Testis (tissue), 3 donors: ENCODE results near the gene AIFM1. TPM values are rescaled to one million over a fixed set of nuclear protein-coding genes. Genes with fewer than 3 reads are reported as not detected.

Source experiments
- DNase-seq: peaks from one replicate; pipeline ENCODE4 v3.0.0-alpha.2; 2019
- H3K27ac ChIP-seq, 2 donors: fragments of 200-600 bp; sonication (generic); one replicate each; pipeline ENCODE4 v1.5.1; 2019
- H3K27me3 ChIP-seq: fragments of 200-600 bp; sonication (generic); one replicate; pipeline ENCODE4 v1.5.1; 2019
- H3K36me3 ChIP-seq: fragments of 200-600 bp; sonication (generic); one replicate; pipeline ENCODE4 v1.5.1; 2017; ENCODE audit warnings: low read depth; ENCODE audit errors: missing control alignments
- H3K4me1 ChIP-seq: fragments of 200-600 bp; sonication (generic); one replicate; pipeline ENCODE4 v1.5.1; 2019
- H3K4me3 ChIP-seq, 2 donors: fragments of 200-600 bp; sonication (generic); one replicate each; pipeline ENCODE4 v1.5.1; 2017 to 2019
- H3K9me3 ChIP-seq: fragments of 200-600 bp; sonication (generic); one replicate; pipeline ENCODE4 v1.5.1; 2017
- CTCF ChIP-seq, 3 experiments: fragments of 450-650 bp in 2 of 3; fragments of 200-600 bp in 1 of 3; sonication (generic) in 1 of 3; IDR thresholded peaks; one replicate each; pipeline ENCODE4 v1.5.1; 2016 to 2019; ENCODE audit warnings: antibody characterized with exemption in 3 of 3, mild to moderate bottlenecking in 2 of 3, moderate library complexity in 1 of 3
- POLR2A ChIP-seq: fragments of 450-650 bp; IDR thresholded peaks from one replicate; pipeline ENCODE4 v1.6.1; 2017; ENCODE audit warnings: antibody characterized with exemption, mild to moderate bottlenecking, moderate library complexity
- WGBS, 2 donors: methylation state at CpG; one replicate each; pipeline ENCODE4 v1.1.5; 2018; 5-methylcytosine and 5-hydroxymethylcytosine counted together
- intact Hi-C: fragments of 100-400 bp; cut with DNase I; formaldehyde crosslinking; loops from one replicate; pipeline ENCODE4 v1.15.1; 2023; ENCODE audit warnings: low total_unique reads
- polyA plus RNA-seq: library from polyadenylated mRNA; stranded (reverse); fragments of 350-450 nt; fragmentation: Illumina TruSeq; extraction: RNeasy Lipid Tissue Mini Kit (QIAGEN cat#74804); gene quantifications from one replicate; pipeline ENCODE4 v1.2.3, GENCODE V29; 2014; ENCODE audit warnings: low read depth, low replicate concordance; ENCODE audit not compliant: insufficient read depth
- total RNA-seq, 2 donors: library from RNA; depleted of rRNA; stranded (reverse); fragments of >200 nt; gene quantifications; one replicate each; pipeline ENCODE4 v1.2.3, GENCODE V29; 2016

Gene AIFM1
- total and polyA plus RNA-seq, 3 donors from 2014 or later = 55.1 to 70.1 (median 67.1) TPM

GRCh38 chrX:130158311-130158710 lies 7.3 kb downstream of the AIFM1 start:
- Histone ChIP-seq H3K27ac (no peak overlapping the region), H3K4me3 (no peak overlapping the region), H3K27me3 (no peaks in the 10 kb centered on the region), H3K4me1 (no peaks in the 10 kb centered on the region), H3K9me3 (no peaks in the 10 kb centered on the region), H3K36me3 (no peaks in the 10 kb centered on the region)
- 73 to 74% methylated on average over 1 to 2 of the region's 2 CpGs for WGBS, 2 donors
- intact Hi-C loops = no loop called here
- no peak for DNase-seq
- TF ChIP-seq CTCF (IDR thresholded peaks at IDR 0.05) = no peak
- TF ChIP-seq POLR2A = no peak

GRCh38 chrX:130155564-130155963 lies 10.1 kb downstream of the AIFM1 start:
- intact Hi-C loops = no loop called here
- Histone ChIP-seq H3K4me1 (no peaks in the 10 kb centered on the region), H3K27ac (no peak overlapping the region), H3K27me3 (no peaks in the 10 kb centered on the region), H3K36me3 (no peaks in the 10 kb centered on the region), H3K4me3 (no peak overlapping the region), H3K9me3 (no peaks in the 10 kb centered on the region)
- 64 to 69% methylated on average over 2 of the region's 2 CpGs for WGBS, 2 donors
- TF ChIP-seq POLR2A (no peak), CTCF (IDR thresholded peaks at IDR 0.05) (no peak)
- DNase-seq = no peak

GRCh38 chrX:130147631-130148030 lies 18.0 kb downstream of the AIFM1 start:
- Histone ChIP-seq H3K9me3 (no peaks in the 10 kb centered on the region), H3K36me3 (no peaks in the 10 kb centered on the region), H3K27ac (no peak overlapping the region), H3K4me3 (no peak overlapping the region), H3K4me1 (no peaks in the 10 kb centered on the region), H3K27me3 (no peaks in the 10 kb centered on the region)
- DNase-seq = no peak
- 74 to 91% methylated on average over 3 to 5 of the region's 5 CpGs for WGBS, 2 donors
- TF ChIP-seq CTCF (IDR thresholded peaks at IDR 0.05) = no peak
- TF ChIP-seq POLR2A = no peak
- intact Hi-C loops = no loop called here

- intact Hi-C loops = no loop called here
- 96 to 100% methylated on average over 3 to 4 of the region's 4 CpGs for WGBS, 2 donors
Observed at GRCh38 chrX:130145123-130145522, 20.5 kb downstream of the AIFM1 start.

More at GRCh38 chrX:130145123-130145522, 20.5 kb downstream of the AIFM1 start:
- no peaks in the 10 kb centered on the region for H3K4me1 ChIP-seq
- no peaks in the 10 kb centered on the region for H3K27me3 ChIP-seq
- H3K27ac ChIP-seq = no peak overlapping the region
- H3K4me3 ChIP-seq = no peak overlapping the region
- TF ChIP-seq POLR2A (no peak), CTCF (IDR thresholded peaks at IDR 0.05) (no peak)
- DNase-seq = no peak
- H3K9me3 ChIP-seq = no peaks in the 10 kb centered on the region
- H3K36me3 ChIP-seq = no peaks in the 10 kb centered on the region
